Omental fat pad (tissue), 4 donors: Measurements from ENCODE around the gene TNFRSF8. TPM values are rescaled to one million over a fixed set of nuclear protein-coding genes. Genes with fewer than 3 reads are reported as not detected.

ENCODE experiments used
- ATAC-seq: fragments of 150-250 bp; one replicate; pipeline ENCODE4 v1.9.1; 2016; ENCODE audit warnings: mild to moderate bottlenecking, moderate library complexity; ENCODE audit not compliant: low FRiP score
- DNase-seq: peaks from one replicate; pipeline ENCODE4 v3.0.0-alpha.2; 2019; ENCODE audit warnings: low spot score
- total RNA-seq, 4 donors: library from RNA; depleted of rRNA; stranded (reverse); fragments of >200 nt; gene quantifications; one replicate each; pipeline ENCODE4 v1.1.0, GENCODE V29; 2016
- TF ChIP-seq, protein P1 (sequence below), 3 donors: fragments of 450-650 bp; IDR thresholded peaks; one replicate each; pipeline ENCODE4 v1.5.1; 2016 to 2017; ENCODE audit warnings: antibody characterized with exemption in 3 of 3, mild to moderate bottlenecking in 3 of 3, moderate library complexity in 2 of 3

The TNFRSF8 gene
- total RNA-seq, 4 donors from 2014 or later = 2.9 to 31.9 (median 5.1) TPM

DNA sequence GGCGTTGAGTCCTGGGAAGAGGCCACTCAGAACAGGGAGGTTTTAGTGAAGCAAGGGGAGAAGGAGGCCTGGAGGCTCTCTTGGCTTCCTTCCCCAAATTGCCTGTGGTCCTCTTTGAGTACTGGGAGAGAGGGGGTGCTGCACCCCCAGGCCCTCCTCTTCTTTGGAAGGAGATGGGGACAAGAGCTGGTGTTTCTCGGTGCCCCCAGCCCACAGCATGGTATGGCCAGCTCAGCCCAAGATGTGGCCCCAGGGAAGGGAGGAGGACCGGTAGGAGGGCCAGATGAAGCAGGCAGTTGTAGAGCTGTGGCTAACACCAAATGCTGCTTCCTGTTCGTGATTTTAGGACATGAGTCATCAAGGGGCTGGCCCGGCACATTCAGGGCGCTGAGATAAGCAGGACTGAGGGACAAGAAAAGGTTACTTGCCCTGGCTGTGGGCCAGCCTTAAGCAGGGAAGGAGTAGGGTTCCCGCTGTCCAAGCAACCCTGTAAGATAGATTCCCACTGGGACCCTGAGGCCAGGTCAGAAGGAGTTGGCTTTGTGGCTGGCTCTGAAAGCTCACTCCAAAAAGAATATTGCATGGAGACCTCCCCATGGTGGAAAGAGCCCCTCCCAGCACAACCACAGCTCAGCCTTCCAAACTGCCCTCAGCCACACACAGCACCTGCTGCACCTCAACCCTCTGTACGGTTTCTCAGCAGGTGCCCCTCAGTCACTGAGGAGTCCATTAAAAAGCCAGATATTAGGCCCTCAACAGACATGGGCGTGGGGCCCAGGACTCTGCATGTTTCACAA, 98.8 kb downstream of the TNFRSF8 start:
- peak; percentile 76 for DNase-seq
- peak; percentile 57 for ATAC-seq
- TF ChIP-seq, protein P1, sequence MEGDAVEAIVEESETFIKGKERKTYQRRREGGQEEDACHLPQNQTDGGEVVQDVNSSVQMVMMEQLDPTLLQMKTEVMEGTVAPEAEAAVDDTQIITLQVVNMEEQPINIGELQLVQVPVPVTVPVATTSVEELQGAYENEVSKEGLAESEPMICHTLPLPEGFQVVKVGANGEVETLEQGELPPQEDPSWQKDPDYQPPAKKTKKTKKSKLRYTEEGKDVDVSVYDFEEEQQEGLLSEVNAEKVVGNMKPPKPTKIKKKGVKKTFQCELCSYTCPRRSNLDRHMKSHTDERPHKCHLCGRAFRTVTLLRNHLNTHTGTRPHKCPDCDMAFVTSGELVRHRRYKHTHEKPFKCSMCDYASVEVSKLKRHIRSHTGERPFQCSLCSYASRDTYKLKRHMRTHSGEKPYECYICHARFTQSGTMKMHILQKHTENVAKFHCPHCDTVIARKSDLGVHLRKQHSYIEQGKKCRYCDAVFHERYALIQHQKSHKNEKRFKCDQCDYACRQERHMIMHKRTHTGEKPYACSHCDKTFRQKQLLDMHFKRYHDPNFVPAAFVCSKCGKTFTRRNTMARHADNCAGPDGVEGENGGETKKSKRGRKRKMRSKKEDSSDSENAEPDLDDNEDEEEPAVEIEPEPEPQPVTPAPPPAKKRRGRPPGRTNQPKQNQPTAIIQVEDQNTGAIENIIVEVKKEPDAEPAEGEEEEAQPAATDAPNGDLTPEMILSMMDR (IDR thresholded peaks at IDR 0.05) = no peak

DNA sequence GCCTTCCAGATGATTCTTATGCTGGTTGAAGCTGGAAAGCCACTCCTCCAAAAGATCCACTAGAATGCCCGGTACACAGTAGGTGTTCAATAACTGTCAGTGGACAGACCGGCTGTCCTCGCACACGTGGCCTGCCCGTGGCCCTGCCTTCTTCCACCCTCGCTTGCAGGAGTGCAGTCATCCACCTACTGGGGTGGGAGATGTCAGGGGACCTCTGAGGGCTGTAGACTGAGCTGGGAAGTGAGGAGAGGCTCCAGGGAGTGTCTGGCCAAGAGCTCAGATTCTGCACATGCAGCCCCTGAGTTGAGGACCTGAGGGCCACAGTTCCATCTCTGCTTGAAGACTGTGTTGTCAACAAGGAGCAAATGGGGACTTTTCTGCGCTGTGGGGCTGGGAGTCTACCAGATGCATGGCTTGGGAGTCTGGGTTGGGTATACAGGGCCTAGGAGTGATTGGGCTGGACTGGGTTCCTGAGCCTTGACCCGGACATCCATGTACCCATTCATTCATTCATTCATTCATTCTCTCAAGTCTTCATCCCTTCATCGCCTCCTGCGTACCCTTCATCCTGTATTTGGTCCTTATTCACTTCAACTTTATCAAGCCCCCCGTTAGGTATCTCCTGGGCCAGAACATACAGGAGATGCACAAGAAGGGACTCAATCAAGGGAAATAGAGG, 99.5 kb downstream of the TNFRSF8 start:
- TF ChIP-seq, protein P1 (IDR thresholded peaks at IDR 0.05) = no peak
- DNase-seq = no peak
- ATAC-seq = no peak

DNA sequence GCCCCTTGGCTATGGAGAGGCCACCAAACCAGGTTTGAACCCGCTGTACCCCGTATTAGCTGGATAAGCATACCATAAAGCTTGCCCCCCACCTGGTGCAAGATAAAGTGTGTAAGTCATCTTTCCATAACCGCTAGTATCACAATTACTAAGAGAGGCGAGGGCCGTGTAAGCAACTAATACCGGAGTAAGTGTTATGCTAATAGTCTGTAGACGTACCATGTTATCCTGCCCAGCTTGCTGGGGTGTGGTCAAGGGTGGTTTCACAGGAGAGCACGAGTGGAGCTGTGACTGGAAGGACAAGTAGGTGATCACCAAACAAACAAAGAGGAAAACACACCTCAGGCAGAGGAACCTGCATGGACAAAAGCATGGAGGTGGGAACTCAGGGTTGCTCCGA, 100.1 kb downstream of the TNFRSF8 start:
- no peak for DNase-seq
- no peak for ATAC-seq

DNA sequence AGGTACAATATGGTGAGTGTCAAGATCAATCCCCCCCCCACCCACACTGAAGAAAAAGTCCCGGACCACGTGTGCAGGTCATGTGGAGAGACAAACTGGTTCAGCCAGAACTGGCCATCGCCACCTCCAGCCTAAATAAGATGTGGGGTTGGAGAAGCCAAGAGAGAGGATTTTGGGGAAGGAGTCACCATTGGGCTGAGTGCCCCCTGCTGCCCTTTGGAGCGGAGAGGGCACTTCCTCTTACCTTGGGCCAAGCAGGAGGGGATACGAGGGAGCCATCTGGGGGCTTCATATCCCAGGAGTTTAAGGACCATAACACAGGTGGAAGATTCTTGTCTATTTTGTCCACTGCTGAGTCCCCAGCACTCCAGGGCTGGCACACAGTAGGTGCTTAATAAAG, 101.1 kb downstream of the TNFRSF8 start:
- TF ChIP-seq, protein P1 (IDR thresholded peaks at IDR 0.05) = no peak
- no peak for ATAC-seq

More for the DNA sequence above, 100.1 kb downstream of the TNFRSF8 start:
- TF ChIP-seq, protein P1 (IDR thresholded peaks at IDR 0.05) = no peak

DNA sequence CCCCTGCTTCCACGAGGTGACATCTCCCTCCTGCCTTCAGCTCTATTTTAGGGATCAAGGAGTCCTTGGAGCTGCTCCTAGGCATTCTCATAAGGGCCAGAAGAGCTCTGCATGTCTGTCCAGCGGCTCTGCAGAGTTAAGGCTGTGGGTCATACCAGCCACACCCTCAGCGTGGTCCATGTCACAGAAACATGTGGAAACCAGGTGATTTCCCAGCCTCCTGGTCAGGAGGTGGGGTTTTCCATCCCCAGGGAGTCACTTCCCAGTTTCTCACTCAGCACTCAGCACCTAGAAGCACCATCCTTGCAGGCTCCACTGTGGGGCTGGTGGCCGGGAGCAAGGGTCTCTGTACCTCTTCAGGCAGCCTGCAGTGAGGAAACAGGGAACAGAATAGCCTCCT, 102.2 kb downstream of the TNFRSF8 start:
- ATAC-seq (no peak), DNase-seq (no peak)
- TF ChIP-seq, protein P1 (IDR thresholded peaks at IDR 0.05) = no peak

More for the DNA sequence above, 101.1 kb downstream of the TNFRSF8 start:
- no peak for DNase-seq

DNA sequence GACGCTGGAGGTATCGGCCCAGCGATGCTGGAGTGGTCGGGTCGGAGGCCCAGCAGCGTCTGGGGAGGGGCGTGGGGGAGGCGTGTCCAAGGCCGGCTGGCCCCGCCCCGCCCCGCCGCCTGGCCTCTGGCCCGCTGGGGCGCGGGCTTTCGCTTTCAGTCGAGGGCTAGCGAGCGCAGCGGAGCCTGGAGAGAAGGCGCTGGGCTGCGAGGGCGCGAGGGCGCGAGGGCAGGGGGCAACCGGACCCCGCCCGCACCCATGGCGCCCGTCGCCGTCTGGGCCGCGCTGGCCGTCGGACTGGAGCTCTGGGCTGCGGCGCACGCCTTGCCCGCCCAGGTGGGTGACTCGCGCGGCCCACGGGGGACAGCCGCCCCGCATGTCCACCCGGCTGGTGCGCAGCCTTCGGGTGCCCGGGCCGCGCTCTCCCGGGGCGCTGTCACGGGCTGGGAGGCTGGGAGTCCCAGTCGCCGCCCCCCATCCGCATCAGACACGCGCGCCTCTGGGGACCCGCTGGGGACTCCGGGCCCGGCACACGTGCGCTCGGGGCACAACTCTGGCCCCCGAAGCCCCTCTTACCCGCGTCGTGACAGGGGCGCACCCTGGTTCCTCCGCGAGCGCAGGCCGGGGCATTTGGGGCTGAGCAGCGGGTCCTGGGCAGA, 103.9 kb downstream of the TNFRSF8 start, which contains the start of gene TNFRSF1B:
TNFRSF1B (plus strand) TSS at position 158 of the 659 bp plus-strand sequence; CDS start at position 259, 101 bp downstream.
- TF ChIP-seq, protein P1 (IDR thresholded peaks at IDR 0.05) = no peak
- no peak for DNase-seq
- peak; percentile 74 for ATAC-seq
